Lower lobe of right lung (tissue), 2 donors: ENCODE data around the gene TRIM27. TPM values are rescaled to one million over a fixed set of nuclear protein-coding genes. Genes with fewer than 3 reads are reported as not detected.
"Not testable (repeated sequence)": the region's sequence is repeated elsewhere in the genome, so short reads cannot be mapped to it uniquely, and the experiment has no call there.

Experiments used
- ATAC-seq, 2 donors: fragments of 200-7000 bp; cut with Tn5 transposase; one replicate each; pipeline ENCODE4 v1.9.1; 2020 to 2022; ENCODE audit warnings: mild to moderate bottlenecking in 2 of 2, moderate library complexity in 2 of 2
- DNase-seq: peaks from one replicate; pipeline ENCODE4 v3.0.0-alpha.2; 2020
- H3K27ac ChIP-seq: fragments of 200-600 bp; one replicate; pipeline ENCODE4 v1.8.0; 2022
- H3K27me3 ChIP-seq: fragments of 200-600 bp; one replicate; pipeline ENCODE4 v1.8.0; 2022; ENCODE audit warnings: low read depth
- H3K36me3 ChIP-seq: fragments of 200-600 bp; one replicate; pipeline ENCODE4 v1.8.0; 2022; ENCODE audit warnings: mild to moderate bottlenecking
- H3K4me1 ChIP-seq: fragments of 200-600 bp; one replicate; pipeline ENCODE4 v1.8.0; 2022
- H3K4me3 ChIP-seq: fragments of 200-600 bp; one replicate; pipeline ENCODE4 v1.8.0; 2022; ENCODE audit warnings: mild to moderate bottlenecking
- H3K9me3 ChIP-seq: fragments of 200-600 bp; one replicate; pipeline ENCODE4 v1.8.0; 2022
- CTCF ChIP-seq: fragments of 200-600 bp; IDR thresholded peaks from one replicate; pipeline ENCODE4 v1.8.0; 2022; ENCODE audit warnings: antibody characterized with exemption, mild to moderate bottlenecking
- intact Hi-C: fragments of 100-400 bp; cut with DNase I; formaldehyde crosslinking; loops from one replicate; pipeline ENCODE4 v1.11.0; 2022
- total RNA-seq: library from RNA; stranded (reverse); fragmentation: NEBNext Ultra II Directional; extraction: Animal tissue kit (Norgen Biotek cat#: 25700); gene quantifications from one replicate; pipeline ENCODE4 v1.2.1, GENCODE V29; 2021
- donor health status: DM: no; HTN: yes; CAD: no; lungs with severe emphysema.

TRIM27 gene
- total RNA-seq, 1 donor from 2014 or later, result 46.6 TPM

DNA sequence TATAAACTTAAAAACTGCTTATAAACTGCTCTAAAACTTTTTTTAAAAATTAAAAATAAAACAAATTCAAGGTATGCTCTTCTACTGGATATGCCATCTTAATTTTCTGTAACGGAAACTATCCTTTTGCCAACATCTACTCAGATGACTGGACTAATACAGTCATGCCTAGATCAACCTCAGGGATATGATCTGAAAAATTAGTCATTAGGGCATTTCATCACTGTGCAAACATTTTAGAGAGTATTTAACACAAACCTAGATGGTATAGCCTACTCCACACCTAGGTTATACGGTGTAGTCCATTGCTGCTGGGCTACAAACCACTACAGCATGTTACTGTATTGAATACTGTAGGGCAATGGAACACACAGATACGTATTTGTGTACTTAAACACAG lies 64.8 kb downstream of the TRIM27 start:
- Histone ChIP-seq H3K4me3 (no peak overlapping the region), H3K4me1 (no peaks in the 10 kb centered on the region), H3K27ac (no peak overlapping the region), H3K36me3 (no peaks in the 10 kb centered on the region), H3K9me3 (no peaks in the 10 kb centered on the region), H3K27me3 (no peaks in the 10 kb centered on the region)
- TF ChIP-seq CTCF, result no peak
- ATAC-seq (no peak), DNase-seq (no peak)
- intact Hi-C loops, result no loop called here

DNA sequence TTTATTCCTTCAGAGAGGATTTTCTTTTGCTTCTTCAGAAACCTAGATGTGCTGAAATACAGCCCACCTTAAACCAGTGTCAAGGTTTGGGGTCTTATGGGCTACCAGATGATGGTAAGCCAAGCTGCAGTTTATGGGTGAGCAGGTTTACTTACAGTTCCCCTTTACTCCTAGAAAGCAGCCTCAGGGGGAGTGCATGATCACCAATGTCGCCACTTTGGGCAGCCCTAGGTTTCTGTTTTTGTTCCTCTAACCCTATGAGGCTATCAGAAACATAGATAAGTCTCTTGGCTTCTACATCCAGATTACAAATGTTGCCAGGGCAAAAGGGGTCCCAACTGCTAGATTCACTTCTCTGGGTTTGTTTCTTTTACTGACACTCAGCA lies 67.2 kb downstream of the TRIM27 start:
- ATAC-seq, result no peak
- H3K36me3 ChIP-seq, result no peaks in the 10 kb centered on the region
- H3K4me1 ChIP-seq, result no peaks in the 10 kb centered on the region
- H3K4me3 ChIP-seq, result no peak overlapping the region
- no peaks in the 10 kb centered on the region for H3K27me3 ChIP-seq
- no peak overlapping the region for H3K27ac ChIP-seq
- no peak for TF ChIP-seq CTCF
- no peaks in the 10 kb centered on the region for H3K9me3 ChIP-seq
- intact Hi-C loops, result no loop called here
- no peak for DNase-seq

GRCh38 chr6:28854405-28854804 lies 69.4 kb downstream of the TRIM27 start:
- intact Hi-C loops, H3K27me3 ChIP-seq, H3K27ac ChIP-seq, H3K36me3 ChIP-seq, H3K9me3 ChIP-seq, H3K4me3 ChIP-seq, H3K4me1 ChIP-seq, ATAC-seq, DNase-seq: not testable (repeated sequence)

Other genes with a start within 250 kb of the TRIM27 start
- gene ZNF311, start 81.3 kb upstream of the TRIM27 start, total RNA-seq, result 1.6 TPM
- gene OR2W1, start 121.2 kb upstream of the TRIM27 start, total RNA-seq, result not detected
- not detected for gene OR2B3, start 163.3 kb upstream of the TRIM27 start, total RNA-seq
- gene OR2J1, start 175.5 kb upstream of the TRIM27 start, total RNA-seq, result not detected
- not detected for gene OR2J3, start 184.1 kb upstream of the TRIM27 start, total RNA-seq
- not detected for gene OR2J2, start 246.9 kb upstream of the TRIM27 start, total RNA-seq